ENCODE data around the gene SPTBN1. TPM values are rescaled to one million over a fixed set of nuclear protein-coding genes. Genes with fewer than 3 reads are reported as not detected.

SPTBN1 gene
- total and polyA plus RNA-seq, 2 of the 13 experiments (the other 11 are each of a cell fraction or from before 2014, with no cell fraction given) = 123 to 299 TPM

GRCh38 chr2:54545702-54546450 is 89.7 kb downstream of the SPTBN1 start (continued):
- no peak for TF ChIP-seq ZHX1 (CRISPR knock-in tag; IDR thresholded peaks at IDR 0.05; ENCODE audit: low read depth)
- TF ChIP-seq ATM (IDR thresholded peaks at IDR 0.05; ENCODE audit: borderline replicate concordance) = no peak
- TF ChIP-seq ZFP1 (CRISPR knock-in tag; IDR thresholded peaks at IDR 0.05) = no peak
- no peak for TF ChIP-seq THAP8 (CRISPR knock-in tag; IDR thresholded peaks at IDR 0.05; ENCODE audit: borderline replicate concordance)
- no peak for TF ChIP-seq PTBP1 (IDR thresholded peaks at IDR 0.05; ENCODE audit: low read depth, low read length, poor library complexity, severe bottlenecking)
- peak; percentile 82 for TF ChIP-seq ZSCAN25 (CRISPR knock-in tag; IDR thresholded peaks at IDR 0.05)
- TF ChIP-seq ZNF607 (CRISPR knock-in tag; IDR thresholded peaks at IDR 0.05; ENCODE audit: borderline replicate concordance) = no peak
- peak; percentile 84 for TF ChIP-seq SMAD3 (CRISPR knock-in tag; IDR thresholded peaks at IDR 0.05)
- TF ChIP-seq ZNF883 (CRISPR knock-in tag; IDR thresholded peaks at IDR 0.05; ENCODE audit: not compliant biosample characterization) = no peak
- no peak for TF ChIP-seq ZNF615 (CRISPR knock-in tag; IDR thresholded peaks at IDR 0.05; ENCODE audit: borderline replicate concordance)
- no peak for TF ChIP-seq ZNF776 (CRISPR knock-in tag; IDR thresholded peaks at IDR 0.05)
- TF ChIP-seq ZBTB33 (CRISPR knock-in tag; IDR thresholded peaks at IDR 0.05) = no peak
- TF ChIP-seq ZNF629 (CRISPR knock-in tag; conservative IDR thresholded peaks at IDR 0.05) = no peak
- 0 out of 2 replicates have a peak, but pooled peaks have one; percentile 13 for TF ChIP-seq ZNF639 (CRISPR knock-in tag; conservative IDR thresholded peaks at IDR 0.05)
- TF ChIP-seq ZNF33A (CRISPR knock-in tag; IDR thresholded peaks at IDR 0.05; ENCODE audit: borderline replicate concordance) = no peak
- TF ChIP-seq GABPB1 (CRISPR knock-in tag; IDR thresholded peaks at IDR 0.05) = peak; percentile 27; the same call in 1 of the 2 replicates
- TF ChIP-seq ZBTB3 (CRISPR knock-in tag; IDR thresholded peaks at IDR 0.05; ENCODE audit: borderline replicate concordance, low read depth) = no peak
- TF ChIP-seq ZUFSP (CRISPR knock-in tag; IDR thresholded peaks at IDR 0.05; ENCODE audit: borderline replicate concordance) = no peak
- TF ChIP-seq ZNF282 (IDR thresholded peaks at IDR 0.05; ENCODE audit: partially characterized antibody) = no peak
- no peak for TF ChIP-seq PRMT3 (CRISPR knock-in tag; IDR thresholded peaks at IDR 0.05; ENCODE audit: borderline replicate concordance, low read depth)
